SK-N-SH (cell line): ENCODE results near the gene TASOR2.

Experiments
- EP300 ChIP-seq, 2 experiments: IDR thresholded peaks; 2 replicates each; pipeline versions ENCODE4 v1.4.0 to v1.6.1; 2012; ENCODE audit warnings: borderline replicate concordance in 1 of 2, low read depth in 1 of 2, low read length in 1 of 2
- EZH2phosphoT487 ChIP-seq: fragments of 200-600 bp; sonication (generic); IDR thresholded peaks from 2 replicates; pipeline ENCODE4 v1.6.1; 2017; ENCODE audit warnings: low read depth, mixed run types, mild to moderate bottlenecking, antibody characterized with exemption, moderate library complexity, borderline replicate concordance
- JUND ChIP-seq: IDR thresholded peaks from 2 replicates; pipeline ENCODE4 v1.4.0; 2012
- POLR2AphosphoS5 ChIP-seq: IDR thresholded peaks from 2 replicates; pipeline ENCODE4 v1.6.1; 2012; ENCODE audit warnings: low read depth, low read length
- RCOR1 ChIP-seq: fragments of 150-350 bp; IDR thresholded peaks from 2 replicates; pipeline ENCODE4 v1.6.1; 2017; ENCODE audit warnings: antibody characterized with exemption, low read length
- SIN3A ChIP-seq: IDR thresholded peaks from 2 replicates; pipeline ENCODE4 v1.6.1; 2012; ENCODE audit warnings: low read depth, mild to moderate bottlenecking, low read length, moderate library complexity, borderline replicate concordance
- TF ChIP-seq, protein P1 (sequence below): fragments of 200-600 bp; sonication (generic); IDR thresholded peaks from 2 replicates; pipeline ENCODE4 v1.6.1; 2017; ENCODE audit warnings: antibody characterized with exemption, mild to moderate bottlenecking, moderate library complexity
- TF ChIP-seq, protein P2 (sequence below): IDR thresholded peaks from 2 replicates; pipeline ENCODE4 v1.4.0; 2012; ENCODE audit warnings: low read depth, borderline replicate concordance

DNA sequence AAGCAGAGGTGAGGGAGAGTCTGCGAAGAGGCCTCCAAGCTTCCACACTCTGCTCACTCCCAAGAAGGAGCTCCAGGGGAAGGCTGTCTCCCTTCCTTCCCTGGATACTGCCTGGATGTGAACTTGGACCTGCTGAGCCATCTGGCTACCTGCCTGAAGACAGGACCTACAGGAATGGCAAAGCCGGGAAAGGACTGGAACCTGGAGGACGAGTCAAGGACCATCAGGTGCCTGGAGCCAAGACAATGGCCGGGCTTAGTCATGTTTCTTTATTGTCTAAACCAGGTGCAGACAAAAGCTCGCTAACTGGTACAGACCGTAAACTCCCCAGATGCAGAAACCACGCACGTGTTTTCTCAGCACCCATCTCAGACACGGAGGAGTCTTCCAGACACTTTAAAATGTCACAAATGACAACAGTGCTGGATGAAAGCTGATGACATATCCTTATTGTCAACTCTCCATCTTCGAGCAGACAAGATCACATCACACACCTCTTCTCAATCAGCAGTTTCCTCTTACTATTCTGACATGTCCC, 30.4 kb upstream of the TASOR2 start:
- TF ChIP-seq, protein P1, sequence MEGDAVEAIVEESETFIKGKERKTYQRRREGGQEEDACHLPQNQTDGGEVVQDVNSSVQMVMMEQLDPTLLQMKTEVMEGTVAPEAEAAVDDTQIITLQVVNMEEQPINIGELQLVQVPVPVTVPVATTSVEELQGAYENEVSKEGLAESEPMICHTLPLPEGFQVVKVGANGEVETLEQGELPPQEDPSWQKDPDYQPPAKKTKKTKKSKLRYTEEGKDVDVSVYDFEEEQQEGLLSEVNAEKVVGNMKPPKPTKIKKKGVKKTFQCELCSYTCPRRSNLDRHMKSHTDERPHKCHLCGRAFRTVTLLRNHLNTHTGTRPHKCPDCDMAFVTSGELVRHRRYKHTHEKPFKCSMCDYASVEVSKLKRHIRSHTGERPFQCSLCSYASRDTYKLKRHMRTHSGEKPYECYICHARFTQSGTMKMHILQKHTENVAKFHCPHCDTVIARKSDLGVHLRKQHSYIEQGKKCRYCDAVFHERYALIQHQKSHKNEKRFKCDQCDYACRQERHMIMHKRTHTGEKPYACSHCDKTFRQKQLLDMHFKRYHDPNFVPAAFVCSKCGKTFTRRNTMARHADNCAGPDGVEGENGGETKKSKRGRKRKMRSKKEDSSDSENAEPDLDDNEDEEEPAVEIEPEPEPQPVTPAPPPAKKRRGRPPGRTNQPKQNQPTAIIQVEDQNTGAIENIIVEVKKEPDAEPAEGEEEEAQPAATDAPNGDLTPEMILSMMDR: no peak
- TF ChIP-seq JUND (no peak), EZH2phosphoT487 (no peak), RCOR1 (no peak), SIN3A (no peak), POLR2AphosphoS5 (no peak), EP300 (IDR thresholded peaks at IDR 0.05; ENCODE audit: borderline replicate concordance in 1 of 2, low read depth in 1 of 2, low read length in 1 of 2) (no peak)
- TF ChIP-seq, protein P2, sequence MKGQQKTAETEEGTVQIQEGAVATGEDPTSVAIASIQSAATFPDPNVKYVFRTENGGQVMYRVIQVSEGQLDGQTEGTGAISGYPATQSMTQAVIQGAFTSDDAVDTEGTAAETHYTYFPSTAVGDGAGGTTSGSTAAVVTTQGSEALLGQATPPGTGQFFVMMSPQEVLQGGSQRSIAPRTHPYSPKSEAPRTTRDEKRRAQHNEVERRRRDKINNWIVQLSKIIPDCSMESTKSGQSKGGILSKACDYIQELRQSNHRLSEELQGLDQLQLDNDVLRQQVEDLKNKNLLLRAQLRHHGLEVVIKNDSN: no peak
